Activated T-helper 1 cell treated with anti-CD3 and anti-CD28 coated beads, Interleukin-12 subunit alpha, Interleukin-12 subunit beta, Interleukin-2, Interleukin-4 antibody, amounts not matched to agents 30 ng/mL and 10 ng/mL and 1 ng/mL, durations not matched to agents 14 hours and 24 hours and 36 hours (primary cell): ENCODE measurements around the gene KEL. TPM values are rescaled to one million over a fixed set of nuclear protein-coding genes. Genes with fewer than 3 reads are reported as not detected.

Source experiments
- DNase-seq: peaks from one replicate; pipeline ENCODE4 v3.0.0; 2021; ENCODE audit warnings: low spot score
- H3K27ac Mint-ChIP-seq: one replicate; pipeline ENCODE4 v1.8.0; 2021; ENCODE audit warnings: mild to moderate bottlenecking, mixed read lengths
- H3K27me3 Mint-ChIP-seq: one replicate; pipeline ENCODE4 v1.8.0; 2022; ENCODE audit warnings: mild to moderate bottlenecking, moderate library complexity, mixed read lengths; ENCODE audit not compliant: insufficient read depth
- H3K36me3 Mint-ChIP-seq: one replicate; pipeline ENCODE4 v1.8.0; 2021; ENCODE audit warnings: low read depth, mixed read lengths
- H3K4me1 Mint-ChIP-seq: one replicate; pipeline ENCODE4 v1.8.0; 2021; ENCODE audit warnings: low read depth, mixed read lengths
- H3K4me3 Mint-ChIP-seq: one replicate; pipeline ENCODE4 v1.8.0; 2021; ENCODE audit warnings: mild to moderate bottlenecking, moderate library complexity, mixed read lengths
- H3K9me3 Mint-ChIP-seq: one replicate; pipeline ENCODE4 v1.8.0; 2021; ENCODE audit warnings: mixed read lengths
- intact Hi-C: fragments of 100-400 bp; cut with micrococcal nuclease; formaldehyde crosslinking; loops from one replicate; pipeline ENCODE4 v1.15.1; 2024
- total RNA-seq: library from RNA; stranded (reverse); gene quantifications from 2 replicates; pipeline ENCODE4 v1.2.3, GENCODE V29; 2022

The KEL gene, protein sequence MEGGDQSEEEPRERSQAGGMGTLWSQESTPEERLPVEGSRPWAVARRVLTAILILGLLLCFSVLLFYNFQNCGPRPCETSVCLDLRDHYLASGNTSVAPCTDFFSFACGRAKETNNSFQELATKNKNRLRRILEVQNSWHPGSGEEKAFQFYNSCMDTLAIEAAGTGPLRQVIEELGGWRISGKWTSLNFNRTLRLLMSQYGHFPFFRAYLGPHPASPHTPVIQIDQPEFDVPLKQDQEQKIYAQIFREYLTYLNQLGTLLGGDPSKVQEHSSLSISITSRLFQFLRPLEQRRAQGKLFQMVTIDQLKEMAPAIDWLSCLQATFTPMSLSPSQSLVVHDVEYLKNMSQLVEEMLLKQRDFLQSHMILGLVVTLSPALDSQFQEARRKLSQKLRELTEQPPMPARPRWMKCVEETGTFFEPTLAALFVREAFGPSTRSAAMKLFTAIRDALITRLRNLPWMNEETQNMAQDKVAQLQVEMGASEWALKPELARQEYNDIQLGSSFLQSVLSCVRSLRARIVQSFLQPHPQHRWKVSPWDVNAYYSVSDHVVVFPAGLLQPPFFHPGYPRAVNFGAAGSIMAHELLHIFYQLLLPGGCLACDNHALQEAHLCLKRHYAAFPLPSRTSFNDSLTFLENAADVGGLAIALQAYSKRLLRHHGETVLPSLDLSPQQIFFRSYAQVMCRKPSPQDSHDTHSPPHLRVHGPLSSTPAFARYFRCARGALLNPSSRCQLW
- total RNA-seq, result 0.49 TPM in 1 of 2 replicates, not detected in the other

DNA sequence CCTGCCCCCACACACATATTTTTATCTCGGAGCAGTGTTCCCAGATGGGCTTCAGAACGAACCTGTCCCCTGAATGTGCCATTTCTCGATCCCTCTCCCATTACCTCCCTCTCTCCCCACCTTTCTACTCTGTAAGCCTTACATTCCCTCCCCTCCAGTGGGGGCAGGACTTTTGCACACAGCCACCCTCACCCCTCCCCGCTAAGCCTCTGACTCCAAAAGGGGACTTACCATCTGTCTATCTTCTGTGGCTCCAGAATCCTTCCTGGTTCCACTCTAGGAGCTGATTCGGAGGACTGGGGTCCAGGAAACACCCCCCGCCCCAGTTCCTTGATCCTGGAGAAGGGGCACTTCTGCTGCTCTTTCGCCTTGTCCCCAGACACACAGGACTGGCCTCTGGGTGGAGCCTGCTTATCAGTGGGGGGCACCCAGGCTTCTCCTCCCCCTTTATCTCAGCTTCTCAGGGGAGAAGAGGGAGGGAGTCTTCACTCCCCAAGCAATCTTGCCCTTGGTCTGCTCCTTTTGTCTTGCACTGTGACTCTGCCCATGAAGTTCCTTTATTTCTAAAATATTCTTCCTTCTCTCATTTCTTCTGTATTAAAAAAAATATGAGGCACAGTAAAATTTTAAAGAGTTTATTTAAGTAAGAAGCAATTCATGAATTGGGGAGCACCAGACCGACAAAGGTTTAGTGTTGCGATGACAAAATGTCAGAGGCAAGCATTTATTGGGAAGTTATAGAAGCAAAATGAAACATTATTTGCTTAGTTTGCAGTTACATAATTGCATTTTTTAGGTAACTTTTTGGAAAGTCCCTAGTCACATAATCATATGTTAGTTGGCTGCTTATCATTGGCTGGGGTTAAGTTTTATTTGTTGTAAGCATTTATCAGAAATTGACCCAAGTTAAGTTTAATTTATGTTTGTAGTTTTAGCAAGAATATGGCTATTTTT lies at the start of gene KEL:
KEL (minus strand) TSS at position 391 of the 954 bp plus-strand sequence; CDS start at position 234, 157 bp downstream.
- no peak for DNase-seq
- H3K9me3 Mint-ChIP-seq, result no peaks in the 10 kb centered on the region
- intact Hi-C loops, result no loop called here
- peaks cover 20% of the 10 kb centered on the region for H3K27me3 Mint-ChIP-seq
- no peak within 1 kb of the TSS for H3K27ac Mint-ChIP-seq
- no peak within 1 kb of the TSS for H3K4me3 Mint-ChIP-seq
- H3K4me1 Mint-ChIP-seq, result no peaks in the 10 kb centered on the region
- no peaks in the 10 kb centered on the region for H3K36me3 Mint-ChIP-seq

- Mint-ChIP-seq H3K36me3 (no peaks in the 10 kb centered on the region), H3K9me3 (no peaks in the 10 kb centered on the region), H3K4me1 (peaks cover 5% of the 10 kb centered on the region), H3K27me3 (peaks cover 12% of the 10 kb centered on the region), H3K27ac (no peak overlapping the region), H3K4me3 (no peak overlapping the region)
- intact Hi-C loops, result loop anchor here (1.0 to 5.0 kb wide), 4 partner anchors 207 to 1031 kb away; partner anchors contain the start of gene ZYX
- peak; percentile 68 for DNase-seq
Measured at GRCh38 chr7:143008007-143008901, 46.1 kb upstream of the KEL start.

DNA sequence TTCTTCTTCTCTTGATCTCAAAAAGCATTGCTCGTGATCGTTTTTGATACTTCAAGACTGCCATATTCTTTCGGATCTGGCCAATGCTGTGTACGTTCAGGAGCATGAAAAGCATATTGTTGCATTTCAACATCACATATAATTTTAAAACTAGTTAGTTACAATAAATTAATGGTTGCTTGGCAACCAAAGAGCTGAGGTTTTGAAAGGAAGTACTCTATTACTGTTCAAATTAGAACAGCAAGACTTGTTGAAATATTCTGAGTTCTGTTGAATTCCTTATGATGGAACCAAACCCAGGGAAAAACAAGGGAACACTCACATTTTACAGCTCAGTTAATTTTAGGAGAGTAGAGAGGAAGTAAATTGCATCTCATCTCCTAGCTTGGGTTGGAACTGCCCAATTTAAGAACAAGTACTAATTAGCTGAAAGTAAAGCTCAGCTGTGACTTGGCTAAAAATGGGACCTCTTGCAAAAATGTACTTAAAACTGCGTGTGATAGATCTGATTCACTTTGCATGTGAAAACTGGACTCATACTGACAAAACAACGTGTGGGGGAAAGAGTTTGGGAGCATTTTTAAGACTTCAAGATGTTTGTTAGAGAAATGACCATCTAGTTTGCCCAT lies 43.6 kb upstream of the KEL start:
- intact Hi-C loops, result loop anchor here (5.0 kb wide), 1 partner anchor 1028 kb away; no protein-coding TSS in a partner anchor
- H3K27me3 Mint-ChIP-seq, result peaks cover 12% of the 10 kb centered on the region
- peaks cover 9% of the 10 kb centered on the region for H3K4me1 Mint-ChIP-seq
- DNase-seq, result no peak
- no peak overlapping the region for H3K27ac Mint-ChIP-seq
- no peaks in the 10 kb centered on the region for H3K36me3 Mint-ChIP-seq
- H3K9me3 Mint-ChIP-seq, result no peaks in the 10 kb centered on the region
- no peak overlapping the region for H3K4me3 Mint-ChIP-seq

DNA sequence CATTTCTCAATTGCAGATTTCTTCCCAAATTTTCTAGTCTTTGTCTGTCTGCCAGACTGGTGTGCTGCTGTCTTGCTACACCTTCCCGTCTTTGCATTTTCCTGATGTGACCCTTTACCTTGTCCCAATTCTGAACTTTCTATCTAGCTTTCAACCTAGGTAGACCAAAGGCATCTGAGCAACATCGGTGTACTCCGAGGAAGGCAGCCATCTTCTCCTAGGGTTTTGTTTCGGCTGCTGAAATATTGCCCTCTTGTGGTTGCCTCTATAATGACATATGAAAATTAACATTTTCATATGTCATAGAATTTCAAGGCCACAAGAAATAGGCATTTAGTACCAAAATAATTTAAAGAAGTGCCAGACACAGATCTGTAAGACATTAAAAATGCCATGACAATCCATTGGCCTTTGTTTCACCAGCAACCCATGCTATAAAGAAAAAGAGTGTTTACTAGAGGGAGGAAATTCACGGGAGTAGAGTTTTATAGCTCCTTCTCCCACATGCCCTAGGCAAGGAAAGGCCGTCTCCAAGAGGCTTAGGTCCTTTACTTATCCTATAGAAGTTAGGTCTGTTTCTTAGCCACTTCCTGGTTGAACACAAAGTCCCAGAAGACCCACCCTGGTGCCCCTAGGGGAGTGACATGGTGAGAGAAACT lies 41.4 kb upstream of the KEL start:
- intact Hi-C loops, result loop anchor here (1.0 to 5.0 kb wide), 11 partner anchors 122 to 700 kb away; no protein-coding TSS in a partner anchor
- no peak overlapping the region for H3K27ac Mint-ChIP-seq
- H3K4me1 Mint-ChIP-seq, result peaks cover 9% of the 10 kb centered on the region
- peak overlapping the region; percentile 80 for H3K4me3 Mint-ChIP-seq
- no peaks in the 10 kb centered on the region for H3K36me3 Mint-ChIP-seq
- H3K9me3 Mint-ChIP-seq, result no peaks in the 10 kb centered on the region
- H3K27me3 Mint-ChIP-seq, result peaks cover 12% of the 10 kb centered on the region
- DNase-seq, result peak; percentile 16

DNA sequence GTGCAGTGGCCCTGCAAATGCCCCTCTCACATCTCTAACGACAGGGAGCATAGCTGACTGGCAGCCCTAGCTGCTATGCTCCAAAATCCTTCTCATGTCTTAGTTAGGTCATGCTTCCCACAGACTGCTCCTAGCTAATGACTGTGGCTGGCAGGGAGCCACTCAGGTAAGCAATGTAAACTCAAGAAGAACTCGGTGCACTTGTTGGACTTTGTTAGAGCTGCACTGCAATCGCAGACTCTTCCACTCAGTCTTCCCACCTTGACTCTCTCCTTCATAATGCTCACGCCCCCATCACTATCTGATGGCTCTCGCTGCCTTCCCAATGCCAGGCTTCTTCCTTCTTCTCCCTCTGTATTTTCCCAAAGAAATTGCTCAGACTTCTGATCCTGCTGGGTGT lies 40.7 kb upstream of the KEL start:
- H3K4me1 Mint-ChIP-seq, result peaks cover 9% of the 10 kb centered on the region
- peaks cover 12% of the 10 kb centered on the region for H3K27me3 Mint-ChIP-seq
- peak overlapping the region; percentile 80 for H3K4me3 Mint-ChIP-seq
- H3K27ac Mint-ChIP-seq, result no peak overlapping the region
- no peaks in the 10 kb centered on the region for H3K36me3 Mint-ChIP-seq
- no peak for DNase-seq
- intact Hi-C loops, result loop anchor here (1.0 to 5.0 kb wide), 11 partner anchors 122 to 700 kb away; no protein-coding TSS in a partner anchor
- no peaks in the 10 kb centered on the region for H3K9me3 Mint-ChIP-seq

GRCh38 chr7:143002106-143002505 lies 39.9 kb upstream of the KEL start:
- Mint-ChIP-seq H3K4me1 (peaks cover 9% of the 10 kb centered on the region), H3K36me3 (no peaks in the 10 kb centered on the region), H3K9me3 (no peaks in the 10 kb centered on the region), H3K27me3 (peaks cover 12% of the 10 kb centered on the region), H3K27ac (no peak overlapping the region), H3K4me3 (no peak overlapping the region)
- intact Hi-C loops, result loop anchor here (2.0 to 5.0 kb wide), 4 partner anchors 485 to 681 kb away; no protein-coding TSS in a partner anchor
- no peak for DNase-seq

DNA sequence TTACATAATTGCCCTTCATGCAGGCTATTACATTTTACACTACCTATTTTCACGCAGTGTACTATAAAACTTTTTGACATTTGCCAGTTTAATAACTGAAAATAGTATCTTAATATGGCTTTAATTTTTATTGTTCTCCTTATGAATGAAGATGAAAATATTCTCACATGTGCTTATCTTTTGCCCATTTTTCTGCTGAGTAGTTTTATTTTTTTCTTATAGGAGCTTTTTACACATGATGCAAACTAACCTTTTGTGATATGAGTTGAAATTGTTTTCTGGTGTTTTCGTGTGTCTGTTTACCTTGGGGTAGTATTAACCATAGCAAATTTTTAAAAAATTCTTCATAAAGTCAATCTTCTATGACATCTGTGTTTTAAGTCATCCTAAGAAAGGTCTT lies 38.5 kb upstream of the KEL start:
- no peaks in the 10 kb centered on the region for H3K9me3 Mint-ChIP-seq
- H3K36me3 Mint-ChIP-seq, result no peaks in the 10 kb centered on the region
- peaks cover 10% of the 10 kb centered on the region for H3K27me3 Mint-ChIP-seq
- peaks cover 9% of the 10 kb centered on the region for H3K4me1 Mint-ChIP-seq
- no peak overlapping the region for H3K4me3 Mint-ChIP-seq
- no peak for DNase-seq
- no peak overlapping the region for H3K27ac Mint-ChIP-seq
- intact Hi-C loops, result loop anchor here (5.0 kb wide), 1 partner anchor 543 kb away; no protein-coding TSS in a partner anchor

GRCh38 chr7:142999793-143000192 lies 37.6 kb upstream of the KEL start:
- Mint-ChIP-seq H3K4me1 (peaks cover 9% of the 10 kb centered on the region), H3K36me3 (no peaks in the 10 kb centered on the region), H3K9me3 (no peaks in the 10 kb centered on the region), H3K27me3 (peaks cover 8% of the 10 kb centered on the region), H3K4me3 (no peak overlapping the region), H3K27ac (no peak overlapping the region)
- intact Hi-C loops, result loop anchor here (5.0 kb wide), 1 partner anchor 542 kb away; no protein-coding TSS in a partner anchor
- DNase-seq, result no peak

GRCh38 chr7:142998966-142999365 lies 36.8 kb upstream of the KEL start:
- no peak for DNase-seq
- Mint-ChIP-seq H3K27ac (no peak overlapping the region), H3K36me3 (no peaks in the 10 kb centered on the region), H3K9me3 (no peaks in the 10 kb centered on the region), H3K4me3 (no peak overlapping the region), H3K27me3 (peaks cover 8% of the 10 kb centered on the region), H3K4me1 (peaks cover 9% of the 10 kb centered on the region)
- intact Hi-C loops, result no loop called here

DNA sequence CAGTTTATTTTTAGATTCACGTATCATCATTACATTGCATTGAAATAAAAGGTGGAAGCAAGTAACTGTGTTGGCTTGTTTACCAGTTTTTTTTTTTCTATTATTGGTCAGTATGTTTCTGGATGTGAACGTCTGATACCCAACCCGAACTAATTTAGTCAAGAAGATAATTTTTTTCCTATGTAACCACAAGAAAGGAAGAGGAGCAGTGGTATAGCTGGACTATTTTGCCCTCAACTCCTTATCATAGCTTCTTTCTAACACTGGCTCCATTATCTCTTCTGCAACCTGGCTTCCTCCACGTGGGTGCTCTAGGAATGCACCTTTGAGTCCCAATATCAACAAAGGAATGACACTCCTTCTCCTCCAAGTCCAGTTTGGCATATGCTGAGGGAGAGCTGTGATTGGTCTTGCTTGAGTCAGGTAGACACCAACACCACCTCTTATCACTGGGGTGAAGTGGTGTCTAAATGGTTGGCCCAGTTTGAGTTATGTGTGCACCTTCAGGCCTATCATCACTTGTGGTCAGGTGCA lies 35.4 kb upstream of the KEL start:
- H3K4me3 Mint-ChIP-seq, result no peak overlapping the region
- intact Hi-C loops, result no loop called here
- H3K27ac Mint-ChIP-seq, result no peak overlapping the region
- no peak for DNase-seq
- no peaks in the 10 kb centered on the region for H3K4me1 Mint-ChIP-seq
- peaks cover 6% of the 10 kb centered on the region for H3K27me3 Mint-ChIP-seq
- no peaks in the 10 kb centered on the region for H3K9me3 Mint-ChIP-seq
- H3K36me3 Mint-ChIP-seq, result no peaks in the 10 kb centered on the region

GRCh38 chr7:142992427-142992826 lies 30.3 kb upstream of the KEL start:
- H3K9me3 Mint-ChIP-seq, result no peaks in the 10 kb centered on the region
- no peak overlapping the region for H3K4me3 Mint-ChIP-seq
- no peak overlapping the region for H3K27ac Mint-ChIP-seq
- DNase-seq, result no peak
- H3K36me3 Mint-ChIP-seq, result no peaks in the 10 kb centered on the region
- H3K4me1 Mint-ChIP-seq, result no peaks in the 10 kb centered on the region
- H3K27me3 Mint-ChIP-seq, result peaks cover 4% of the 10 kb centered on the region
- intact Hi-C loops, result no loop called here
